ENCODE results near the gene ARHGAP15. TPM values are rescaled to one million over a fixed set of nuclear protein-coding genes. Genes with fewer than 3 reads are reported as not detected.

Gene ARHGAP15
- total RNA-seq, 1 experiment from 2014 or later, result 0.41 TPM

DNA sequence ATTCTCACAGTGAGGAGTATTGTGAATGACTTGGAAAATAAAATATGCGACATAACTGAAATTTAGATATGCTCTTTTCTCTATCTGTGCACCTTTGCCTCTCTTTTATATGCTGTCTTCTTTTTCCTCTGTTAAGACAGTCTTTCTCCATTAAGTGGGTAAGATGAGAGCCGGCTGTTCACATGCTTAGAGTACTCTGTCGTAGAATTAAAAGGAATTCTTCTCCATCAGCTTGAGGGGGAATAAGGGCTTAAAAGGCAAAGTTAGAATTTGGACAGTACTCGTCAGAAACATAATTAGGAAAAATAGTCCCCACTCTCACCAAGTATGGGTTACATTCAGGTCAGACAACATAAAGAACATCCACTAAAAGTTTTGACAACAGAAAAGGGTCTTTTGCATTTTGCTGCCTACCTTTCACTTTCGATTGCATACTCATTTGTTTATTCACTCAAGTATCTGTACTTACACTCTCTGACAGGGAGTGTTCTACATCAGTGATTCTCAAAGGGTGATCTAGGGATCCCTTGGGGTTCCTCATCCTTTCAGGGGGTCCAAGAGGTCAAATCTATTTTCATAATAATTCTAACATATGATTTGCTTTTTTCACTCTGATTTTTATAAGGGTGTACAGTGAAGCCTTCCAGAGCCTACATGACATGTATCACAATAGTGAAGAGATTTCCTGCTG is 48.0 kb downstream of the ARHGAP15 start:
- Histone ChIP-seq H3K9me3 (ENCODE audit: control insufficient read depth, insufficient read depth, low read depth, low read length) (no peaks in the 10 kb centered on the region), H3K27ac (ENCODE audit: low read length) (no peak overlapping the region), H3K4me3 (ENCODE audit: low read depth in 2 of 2, low read length in 2 of 2) (no peak overlapping the region), H3K36me3 (ENCODE audit: control insufficient read depth, insufficient read depth, low read length) (no peaks in the 10 kb centered on the region), H3K4me1 (ENCODE audit: control insufficient read depth, insufficient read depth, low read length) (no peaks in the 10 kb centered on the region), H3K27me3 (ENCODE audit: control insufficient read depth, insufficient read depth, low read length) (no peaks in the 10 kb centered on the region)
- DNase-seq (ENCODE audit: low read depth, low spot score), result no peak
- ChIA-PET CTCF (no interaction called here), POLR2A (no interaction called here)
- BruUV-seq (replicated peaks), result no TSS peak
- no peak for TF ChIP-seq SIN3A (IDR thresholded peaks at IDR 0.05; ENCODE audit: borderline replicate concordance, insufficient read depth, low read depth, low read length)
- TF ChIP-seq, protein P1, sequence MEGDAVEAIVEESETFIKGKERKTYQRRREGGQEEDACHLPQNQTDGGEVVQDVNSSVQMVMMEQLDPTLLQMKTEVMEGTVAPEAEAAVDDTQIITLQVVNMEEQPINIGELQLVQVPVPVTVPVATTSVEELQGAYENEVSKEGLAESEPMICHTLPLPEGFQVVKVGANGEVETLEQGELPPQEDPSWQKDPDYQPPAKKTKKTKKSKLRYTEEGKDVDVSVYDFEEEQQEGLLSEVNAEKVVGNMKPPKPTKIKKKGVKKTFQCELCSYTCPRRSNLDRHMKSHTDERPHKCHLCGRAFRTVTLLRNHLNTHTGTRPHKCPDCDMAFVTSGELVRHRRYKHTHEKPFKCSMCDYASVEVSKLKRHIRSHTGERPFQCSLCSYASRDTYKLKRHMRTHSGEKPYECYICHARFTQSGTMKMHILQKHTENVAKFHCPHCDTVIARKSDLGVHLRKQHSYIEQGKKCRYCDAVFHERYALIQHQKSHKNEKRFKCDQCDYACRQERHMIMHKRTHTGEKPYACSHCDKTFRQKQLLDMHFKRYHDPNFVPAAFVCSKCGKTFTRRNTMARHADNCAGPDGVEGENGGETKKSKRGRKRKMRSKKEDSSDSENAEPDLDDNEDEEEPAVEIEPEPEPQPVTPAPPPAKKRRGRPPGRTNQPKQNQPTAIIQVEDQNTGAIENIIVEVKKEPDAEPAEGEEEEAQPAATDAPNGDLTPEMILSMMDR (IDR thresholded peaks at IDR 0.05), result no peak
- TF ChIP-seq, protein P2, sequence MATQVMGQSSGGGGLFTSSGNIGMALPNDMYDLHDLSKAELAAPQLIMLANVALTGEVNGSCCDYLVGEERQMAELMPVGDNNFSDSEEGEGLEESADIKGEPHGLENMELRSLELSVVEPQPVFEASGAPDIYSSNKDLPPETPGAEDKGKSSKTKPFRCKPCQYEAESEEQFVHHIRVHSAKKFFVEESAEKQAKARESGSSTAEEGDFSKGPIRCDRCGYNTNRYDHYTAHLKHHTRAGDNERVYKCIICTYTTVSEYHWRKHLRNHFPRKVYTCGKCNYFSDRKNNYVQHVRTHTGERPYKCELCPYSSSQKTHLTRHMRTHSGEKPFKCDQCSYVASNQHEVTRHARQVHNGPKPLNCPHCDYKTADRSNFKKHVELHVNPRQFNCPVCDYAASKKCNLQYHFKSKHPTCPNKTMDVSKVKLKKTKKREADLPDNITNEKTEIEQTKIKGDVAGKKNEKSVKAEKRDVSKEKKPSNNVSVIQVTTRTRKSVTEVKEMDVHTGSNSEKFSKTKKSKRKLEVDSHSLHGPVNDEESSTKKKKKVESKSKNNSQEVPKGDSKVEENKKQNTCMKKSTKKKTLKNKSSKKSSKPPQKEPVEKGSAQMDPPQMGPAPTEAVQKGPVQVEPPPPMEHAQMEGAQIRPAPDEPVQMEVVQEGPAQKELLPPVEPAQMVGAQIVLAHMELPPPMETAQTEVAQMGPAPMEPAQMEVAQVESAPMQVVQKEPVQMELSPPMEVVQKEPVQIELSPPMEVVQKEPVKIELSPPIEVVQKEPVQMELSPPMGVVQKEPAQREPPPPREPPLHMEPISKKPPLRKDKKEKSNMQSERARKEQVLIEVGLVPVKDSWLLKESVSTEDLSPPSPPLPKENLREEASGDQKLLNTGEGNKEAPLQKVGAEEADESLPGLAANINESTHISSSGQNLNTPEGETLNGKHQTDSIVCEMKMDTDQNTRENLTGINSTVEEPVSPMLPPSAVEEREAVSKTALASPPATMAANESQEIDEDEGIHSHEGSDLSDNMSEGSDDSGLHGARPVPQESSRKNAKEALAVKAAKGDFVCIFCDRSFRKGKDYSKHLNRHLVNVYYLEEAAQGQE (IDR thresholded peaks at IDR 0.05; ENCODE audit: insufficient read depth in 1 of 2, low read depth in 2 of 2, low read length in 1 of 2), result no peak
- TF ChIP-seq TCF7L2 (IDR thresholded peaks at IDR 0.05; ENCODE audit: low read depth, low read length), result no peak
- no peak for TF ChIP-seq POLR2AphosphoS5 (IDR thresholded peaks at IDR 0.05; ENCODE audit: low read depth, low read length)
- intact Hi-C loops (cut with micrococcal nuclease; ENCODE audit: unreplicated experiment), result no loop called here
- no peak for ATAC-seq
- in situ Hi-C loops (cut with HindIII; ENCODE audit: low pct_unique_long_range_greater_than_20kb, low sequenced_read_pairs), result no loop called here

DNA sequence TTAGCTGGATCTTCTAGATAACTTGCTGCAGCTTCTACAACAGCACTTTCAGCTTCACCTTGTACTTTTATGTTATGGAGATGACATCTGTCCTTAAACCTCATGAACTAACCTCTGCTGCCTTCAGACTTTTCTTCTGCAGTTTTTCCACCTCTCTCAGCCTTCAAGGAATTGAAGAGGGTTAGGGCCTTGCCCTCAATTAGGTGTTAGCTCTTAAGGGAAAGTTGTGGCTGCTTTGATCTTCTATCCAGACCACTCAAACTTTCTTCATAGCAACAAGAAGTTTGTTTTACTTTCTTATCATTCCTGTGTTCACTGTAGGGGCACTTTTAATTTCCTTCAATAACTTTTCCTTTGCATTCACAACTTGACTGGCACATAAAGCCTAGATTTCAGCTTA is 52.3 kb downstream of the ARHGAP15 start:
- H3K4me3 ChIP-seq (ENCODE audit: low read depth in 2 of 2, low read length in 2 of 2), result no peak overlapping the region
- no peak overlapping the region for H3K27ac ChIP-seq (ENCODE audit: low read length)
- in situ Hi-C loops (cut with HindIII; ENCODE audit: low pct_unique_long_range_greater_than_20kb, low sequenced_read_pairs) (no loop called here), intact Hi-C loops (cut with micrococcal nuclease; ENCODE audit: unreplicated experiment) (no loop called here)
- H3K27me3 ChIP-seq (ENCODE audit: control insufficient read depth, insufficient read depth, low read length), result no peaks in the 10 kb centered on the region
- no peaks in the 10 kb centered on the region for H3K4me1 ChIP-seq (ENCODE audit: control insufficient read depth, insufficient read depth, low read length)
- DNase-seq (ENCODE audit: low read depth, low spot score) (no peak), ATAC-seq (no peak)
- TF ChIP-seq, protein P2 (IDR thresholded peaks at IDR 0.05; ENCODE audit: insufficient read depth in 1 of 2, low read depth in 2 of 2, low read length in 1 of 2), result no peak
- no peak for TF ChIP-seq TCF7L2 (IDR thresholded peaks at IDR 0.05; ENCODE audit: low read depth, low read length)
- TF ChIP-seq, protein P1 (IDR thresholded peaks at IDR 0.05), result no peak
- TF ChIP-seq SIN3A (IDR thresholded peaks at IDR 0.05; ENCODE audit: borderline replicate concordance, insufficient read depth, low read depth, low read length), result no peak
- no peak for TF ChIP-seq POLR2AphosphoS5 (IDR thresholded peaks at IDR 0.05; ENCODE audit: low read depth, low read length)
- H3K36me3 ChIP-seq (ENCODE audit: control insufficient read depth, insufficient read depth, low read length), result no peaks in the 10 kb centered on the region
- ChIA-PET CTCF (no interaction called here), POLR2A (no interaction called here)
- no peaks in the 10 kb centered on the region for H3K9me3 ChIP-seq (ENCODE audit: control insufficient read depth, insufficient read depth, low read depth, low read length)
- BruUV-seq (replicated peaks), result no TSS peak
